H1 (cell line): ENCODE results near the gene MRPL19.

Source experiments
- CREB1 ChIP-seq: IDR thresholded peaks from 2 replicates; pipeline ENCODE4 v1.6.1; 2012; ENCODE audit warnings: inconsistent platforms
- EP300 ChIP-seq, 2 experiments: IDR thresholded peaks; 1 replicate in 1 of 2; 2 replicates in 1 of 2; pipeline ENCODE4 v1.6.1; 2011 to 2012; ENCODE audit warnings: low read depth in 2 of 2, low read length in 2 of 2, mild to moderate bottlenecking in 2 of 2, borderline replicate concordance in 1 of 2, inconsistent platforms in 1 of 2, moderate library complexity in 1 of 2
- RBBP5 ChIP-seq: IDR thresholded peaks from 2 replicates; pipeline ENCODE4 v1.7.1; 2012; ENCODE audit warnings: low read depth, mild to moderate bottlenecking, inconsistent platforms, low read length, moderate library complexity, borderline replicate concordance
- RXRA ChIP-seq: IDR thresholded peaks from 2 replicates; pipeline ENCODE4 v1.6.1; 2011; ENCODE audit warnings: low read depth, mild to moderate bottlenecking, low read length, moderate library complexity; ENCODE audit not compliant: insufficient read depth
- TF ChIP-seq, protein P1 (sequence below), 3 experiments: IDR thresholded peaks; 1 replicate in 2 of 3; 2 replicates in 1 of 3; pipeline versions ENCODE4 v1.5.1 to v1.6.1; 2011; ENCODE audit warnings: low read length in 3 of 3, mild to moderate bottlenecking in 3 of 3, inconsistent platforms in 2 of 3, low read depth in 1 of 3, moderate library complexity in 1 of 3; ENCODE audit not compliant: insufficient read depth in 1 of 3; ENCODE audit errors: control extremely low read depth in 1 of 3

DNA sequence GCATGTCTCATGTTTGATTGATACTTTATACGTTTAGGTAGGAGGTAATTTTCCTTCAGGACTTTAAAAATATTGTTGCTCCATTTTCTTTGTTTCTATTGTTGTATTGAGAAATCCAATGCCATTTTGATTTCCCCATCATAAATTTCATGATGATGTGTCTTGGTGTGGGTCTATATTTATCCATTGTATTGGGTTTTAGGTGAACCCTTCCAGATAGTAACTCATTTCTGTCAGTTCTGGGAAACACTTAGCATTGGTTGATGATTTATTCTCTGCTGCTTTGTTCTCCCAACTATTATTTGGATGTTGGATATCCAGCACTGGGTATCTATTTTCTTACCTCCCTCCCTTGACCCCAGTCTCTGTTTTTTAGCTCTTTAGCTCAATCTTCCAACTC is 10.0 kb downstream of the MRPL19 start:
- TF ChIP-seq EP300 (IDR thresholded peaks at IDR 0.05; ENCODE audit: borderline replicate concordance in 1 of 2, low read depth in 2 of 2, low read length in 2 of 2) (no peak), RBBP5 (no peak), RXRA (no peak), CREB1 (no peak)
- TF ChIP-seq, protein P1, sequence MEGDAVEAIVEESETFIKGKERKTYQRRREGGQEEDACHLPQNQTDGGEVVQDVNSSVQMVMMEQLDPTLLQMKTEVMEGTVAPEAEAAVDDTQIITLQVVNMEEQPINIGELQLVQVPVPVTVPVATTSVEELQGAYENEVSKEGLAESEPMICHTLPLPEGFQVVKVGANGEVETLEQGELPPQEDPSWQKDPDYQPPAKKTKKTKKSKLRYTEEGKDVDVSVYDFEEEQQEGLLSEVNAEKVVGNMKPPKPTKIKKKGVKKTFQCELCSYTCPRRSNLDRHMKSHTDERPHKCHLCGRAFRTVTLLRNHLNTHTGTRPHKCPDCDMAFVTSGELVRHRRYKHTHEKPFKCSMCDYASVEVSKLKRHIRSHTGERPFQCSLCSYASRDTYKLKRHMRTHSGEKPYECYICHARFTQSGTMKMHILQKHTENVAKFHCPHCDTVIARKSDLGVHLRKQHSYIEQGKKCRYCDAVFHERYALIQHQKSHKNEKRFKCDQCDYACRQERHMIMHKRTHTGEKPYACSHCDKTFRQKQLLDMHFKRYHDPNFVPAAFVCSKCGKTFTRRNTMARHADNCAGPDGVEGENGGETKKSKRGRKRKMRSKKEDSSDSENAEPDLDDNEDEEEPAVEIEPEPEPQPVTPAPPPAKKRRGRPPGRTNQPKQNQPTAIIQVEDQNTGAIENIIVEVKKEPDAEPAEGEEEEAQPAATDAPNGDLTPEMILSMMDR (IDR thresholded peaks at IDR 0.05; ENCODE audit: control extremely low read depth in 1 of 3, insufficient read depth in 1 of 3, low read depth in 1 of 3, low read length in 3 of 3) = no peak
